T-helper 2 cell treated with Interferon-gamma antibody and Interleukin-4, amounts not matched to agents 100 ng/mL and 5 ng/mL, for 36 hours (primary cell): ENCODE data around the gene SLC43A3. TPM values are rescaled to one million over a fixed set of nuclear protein-coding genes. Genes with fewer than 3 reads are reported as not detected.

Experiments used
- intact Hi-C: fragments of 100-400 bp; cut with micrococcal nuclease; formaldehyde crosslinking; loops from one replicate; pipeline ENCODE4 v1.15.1; 2023
- total RNA-seq: library from RNA; stranded (reverse); gene quantifications from 2 replicates; pipeline ENCODE4 v1.2.3, GENCODE V29; 2022

The SLC43A3 gene
- total RNA-seq, result 107 and 108 TPM in 2 replicates

GRCh38 chr11:57426929-57427726 lies at the start of gene SLC43A3:
Gene SLC43A3, minus strand, starts transcription at chr11:57427121. Its CDS starts 949 bp downstream, at chr11:57426172.
- intact Hi-C loops, result loop anchor here (1.0 to 5.0 kb wide), 4 partner anchors 32 to 1150 kb away; partner anchors contain the start of genes LPXN, MED19, TIMM10 and TMX2

GRCh38 chr11:57476047-57476756 lies 49.3 kb upstream of the SLC43A3 start:
- intact Hi-C loops, result no loop called here

- intact Hi-C loops, result no loop called here
These were observed 48.7 kb upstream of the SLC43A3 start for GRCh38 chr11:57475671-57476046.

- intact Hi-C loops, result no loop called here
These were observed 48.3 kb upstream of the SLC43A3 start for GRCh38 chr11:57475191-57475590.

- intact Hi-C loops, result no loop called here
These were observed 47.8 kb upstream of the SLC43A3 start for GRCh38 chr11:57474803-57475115.

GRCh38 chr11:57474017-57474802 lies 47.3 kb upstream of the SLC43A3 start:
- intact Hi-C loops, result no loop called here

- intact Hi-C loops, result no loop called here
These were observed 46.4 kb upstream of the SLC43A3 start for GRCh38 chr11:57473285-57473841.

- intact Hi-C loops, result no loop called here
These were observed 44.6 kb upstream of the SLC43A3 start for GRCh38 chr11:57471496-57471895.

- intact Hi-C loops, result no loop called here
These were observed 42.3 kb upstream of the SLC43A3 start for GRCh38 chr11:57469268-57469667.

- intact Hi-C loops, result no loop called here
These were observed 41.4 kb upstream of the SLC43A3 start for GRCh38 chr11:57468276-57468675.

- intact Hi-C loops, result no loop called here
These were observed 40.7 kb upstream of the SLC43A3 start for GRCh38 chr11:57467508-57468157.

- intact Hi-C loops, result no loop called here
These were observed 39.8 kb upstream of the SLC43A3 start for GRCh38 chr11:57466680-57467079.

GRCh38 chr11:57464539-57465181 lies 37.7 kb upstream of the SLC43A3 start:
- intact Hi-C loops, result no loop called here

GRCh38 chr11:57463671-57464538 lies 37.0 kb upstream of the SLC43A3 start:
- intact Hi-C loops, result no loop called here

- intact Hi-C loops, result no loop called here
These were observed 35.7 kb upstream of the SLC43A3 start for GRCh38 chr11:57462597-57462996.

GRCh38 chr11:57461841-57462489 lies 35.0 kb upstream of the SLC43A3 start:
- intact Hi-C loops, result no loop called here

- intact Hi-C loops, result no loop called here
These were observed 34.1 kb upstream of the SLC43A3 start for GRCh38 chr11:57460758-57461749.
